Fibroblast of pulmonary artery (primary cell): ENCODE results near the gene AFAP1L1.

Experiments
- DNase-seq: peaks from one replicate; pipeline ENCODE4 v3.0.0-alpha.2; 2010; ENCODE audit warnings: low read depth
- H3K4me3 ChIP-seq: replicated peaks from 2 replicates; pipeline ENCODE4 v1.5.1; 2011; ENCODE audit warnings: low read depth, mild to moderate bottlenecking, control low read depth, low read length, moderate library complexity
- TF ChIP-seq, protein P1 (sequence below): IDR thresholded peaks from 2 replicates; pipeline ENCODE4 v1.5.1; 2011; ENCODE audit warnings: mild to moderate bottlenecking, control low read depth, low read length, inconsistent platforms; ENCODE audit errors: missing control alignments

AFAP1L1 gene

DNA sequence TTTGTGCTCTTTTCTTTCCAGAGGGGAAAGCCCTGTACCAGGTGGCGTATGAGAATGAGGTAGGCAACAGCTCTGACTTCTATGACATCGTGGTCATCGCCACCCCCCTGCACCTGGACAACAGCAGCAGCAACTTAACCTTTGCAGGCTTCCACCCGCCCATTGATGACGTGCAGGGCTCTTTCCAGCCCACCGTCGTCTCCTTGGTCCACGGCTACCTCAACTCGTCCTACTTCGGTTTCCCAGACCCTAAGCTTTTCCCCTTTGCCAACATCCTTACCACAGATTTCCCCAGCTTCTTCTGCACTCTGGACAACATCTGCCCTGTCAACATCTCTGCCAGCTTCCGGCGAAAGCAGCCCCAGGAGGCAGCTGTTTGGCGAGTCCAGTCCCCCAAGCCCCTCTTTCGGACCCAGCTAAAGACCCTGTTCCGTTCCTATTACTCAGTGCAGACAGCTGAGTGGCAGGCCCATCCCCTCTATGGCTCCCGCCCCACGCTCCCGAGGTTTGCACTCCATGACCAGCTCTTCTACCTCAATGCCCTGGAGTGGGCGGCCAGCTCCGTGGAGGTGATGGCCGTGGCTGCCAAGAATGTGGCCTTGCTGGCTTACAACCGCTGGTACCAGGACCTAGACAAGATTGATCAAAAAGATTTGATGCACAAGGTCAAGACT lies 96.5 kb downstream of the AFAP1L1 start:
- TF ChIP-seq, protein P1, sequence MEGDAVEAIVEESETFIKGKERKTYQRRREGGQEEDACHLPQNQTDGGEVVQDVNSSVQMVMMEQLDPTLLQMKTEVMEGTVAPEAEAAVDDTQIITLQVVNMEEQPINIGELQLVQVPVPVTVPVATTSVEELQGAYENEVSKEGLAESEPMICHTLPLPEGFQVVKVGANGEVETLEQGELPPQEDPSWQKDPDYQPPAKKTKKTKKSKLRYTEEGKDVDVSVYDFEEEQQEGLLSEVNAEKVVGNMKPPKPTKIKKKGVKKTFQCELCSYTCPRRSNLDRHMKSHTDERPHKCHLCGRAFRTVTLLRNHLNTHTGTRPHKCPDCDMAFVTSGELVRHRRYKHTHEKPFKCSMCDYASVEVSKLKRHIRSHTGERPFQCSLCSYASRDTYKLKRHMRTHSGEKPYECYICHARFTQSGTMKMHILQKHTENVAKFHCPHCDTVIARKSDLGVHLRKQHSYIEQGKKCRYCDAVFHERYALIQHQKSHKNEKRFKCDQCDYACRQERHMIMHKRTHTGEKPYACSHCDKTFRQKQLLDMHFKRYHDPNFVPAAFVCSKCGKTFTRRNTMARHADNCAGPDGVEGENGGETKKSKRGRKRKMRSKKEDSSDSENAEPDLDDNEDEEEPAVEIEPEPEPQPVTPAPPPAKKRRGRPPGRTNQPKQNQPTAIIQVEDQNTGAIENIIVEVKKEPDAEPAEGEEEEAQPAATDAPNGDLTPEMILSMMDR, result no peak
- no peak overlapping the region for H3K4me3 ChIP-seq
- no peak for DNase-seq

GRCh38 chr5:149370878-149371277 lies 99.2 kb downstream of the AFAP1L1 start:
- TF ChIP-seq, protein P1, result no peak
- H3K4me3 ChIP-seq, result no peak overlapping the region
- DNase-seq, result no peak

DNA sequence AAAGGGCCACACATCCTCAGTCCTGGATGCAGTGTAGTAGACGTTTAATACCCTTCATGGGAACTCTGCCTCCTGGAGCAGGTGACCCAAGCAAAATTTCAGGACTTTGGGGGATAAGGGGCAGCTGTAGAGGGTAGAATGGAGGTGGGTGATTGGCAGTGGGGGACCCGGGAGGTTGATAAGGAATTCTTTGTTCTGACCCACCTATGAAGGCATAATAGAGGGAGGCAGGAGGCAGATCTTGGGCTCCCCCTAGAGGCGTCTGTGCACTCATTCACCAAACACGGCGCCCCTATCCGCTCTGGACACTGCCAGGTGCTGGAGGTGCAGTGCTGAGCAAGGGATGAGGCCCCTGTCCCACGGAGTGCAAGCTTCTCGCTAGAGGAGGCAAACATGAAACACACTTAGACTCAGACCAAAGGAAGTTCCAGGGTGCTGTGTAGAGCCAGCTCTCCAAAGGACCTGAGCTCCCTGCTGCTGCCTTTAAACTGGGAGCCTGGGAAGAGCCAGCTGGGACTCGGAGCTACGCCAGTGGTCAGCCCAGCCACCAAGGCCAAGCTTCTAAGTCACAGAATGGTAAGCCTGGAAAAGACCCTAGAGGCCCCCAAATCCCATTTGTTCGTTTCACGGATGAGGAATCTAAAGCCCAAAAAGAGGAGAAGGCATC lies 99.8 kb downstream of the AFAP1L1 start:
- TF ChIP-seq, protein P1, result peak; percentile 84
- no peak overlapping the region for H3K4me3 ChIP-seq
- DNase-seq, result peak; percentile 65

- no peak for DNase-seq
- TF ChIP-seq, protein P1, result no peak
- H3K4me3 ChIP-seq, result no peak overlapping the region
Measured at GRCh38 chr5:149372076-149372795, 100.6 kb downstream of the AFAP1L1 start.

- TF ChIP-seq, protein P1, result no peak
- no peak for DNase-seq
- H3K4me3 ChIP-seq, result no peak overlapping the region
Measured at GRCh38 chr5:149372932-149373331, 101.3 kb downstream of the AFAP1L1 start.

GRCh38 chr5:149374303-149374702 lies 102.6 kb downstream of the AFAP1L1 start:
- no peak overlapping the region for H3K4me3 ChIP-seq
- TF ChIP-seq, protein P1, result no peak
- no peak for DNase-seq
